Common myeloid progenitor, CD34-positive (primary cell): ENCODE measurements around the gene TEDDM1.

Experiments
- CTCF ChIA-PET: fragments of 350-600 bp; sonication (Branson Sonifier 250); formaldehyde crosslinking; loops from one replicate; lab custom pipeline; 2021; ENCODE audit warnings: antibody characterized with exemption; lab: Charles Lee
- POLR2A ChIA-PET: fragments of 350-600 bp; sonication (Branson Sonifier 250); formaldehyde crosslinking; loops from one replicate; lab custom pipeline; 2021; ENCODE audit warnings: antibody characterized with exemption; lab: Charles Lee
- DNase-seq, 3 donors: peaks; one replicate each; pipeline versions ENCODE4 v3.0.0 to v3.0.0-alpha.2; 2013
- H3K27ac ChIP-seq, 2 experiments: 1 replicate in 1 of 2; 2 replicates in 1 of 2; pipeline ENCODE4 v1.7.0; 2013; ENCODE audit warnings: inconsistent platforms in 2 of 2, low read length in 2 of 2, mild to moderate bottlenecking in 2 of 2, low read depth in 1 of 2, moderate library complexity in 1 of 2; ENCODE audit not compliant: severe bottlenecking in 2 of 2, insufficient read depth in 1 of 2, poor library complexity in 1 of 2
- H3K27me3 ChIP-seq, 5 experiments: replicated peaks in 2 of 5; 1 replicate in 3 of 5; 2 replicates in 2 of 5; pipeline versions ENCODE4 v1.6.1 to v1.7.0; 2013; ENCODE audit warnings: low read length in 4 of 5, mild to moderate bottlenecking in 2 of 5, moderate library complexity in 2 of 5, inconsistent platforms in 1 of 5; ENCODE audit not compliant: insufficient read depth in 5 of 5, control insufficient read depth in 4 of 5
- H3K36me3 ChIP-seq, 4 experiments: 1 replicate in 2 of 4; 2 replicates in 2 of 4; pipeline versions ENCODE4 v1.6.1 to v1.7.0; 2013; ENCODE audit warnings: low read length in 3 of 4, control low read depth in 1 of 4, mild to moderate bottlenecking in 1 of 4; ENCODE audit not compliant: control insufficient read depth in 4 of 4, insufficient read depth in 4 of 4
- H3K4me1 ChIP-seq, 4 experiments: 1 replicate in 3 of 4; 2 replicates in 1 of 4; pipeline versions ENCODE4 v1.6.1 to v1.7.1; 2013; ENCODE audit warnings: low read length in 3 of 4, mild to moderate bottlenecking in 3 of 4, control low read depth in 1 of 4, inconsistent platforms in 1 of 4, moderate library complexity in 1 of 4; ENCODE audit not compliant: control insufficient read depth in 4 of 4, insufficient read depth in 4 of 4; ENCODE audit errors: control extremely low read depth in 1 of 4
- H3K4me3 ChIP-seq, 7 experiments: 1 replicate in 4 of 7; 2 replicates in 3 of 7; pipeline versions ENCODE4 v1.5.1 to v1.7.0; 2013; ENCODE audit warnings: mild to moderate bottlenecking in 7 of 7, low read length in 6 of 7, moderate library complexity in 6 of 7, inconsistent platforms in 2 of 7, low read depth in 2 of 7, control low read depth in 1 of 7; ENCODE audit not compliant: insufficient read depth in 4 of 7, control insufficient read depth in 1 of 7; ENCODE audit errors: extremely low read depth in 1 of 7
- H3K9me3 ChIP-seq, 5 experiments: 1 replicate in 4 of 5; 2 replicates in 1 of 5; pipeline versions ENCODE4 v1.6.1 to v1.7.1; 2013; ENCODE audit warnings: low read length in 4 of 5, mild to moderate bottlenecking in 2 of 5, inconsistent platforms in 1 of 5, low read depth in 1 of 5, moderate library complexity in 1 of 5; ENCODE audit not compliant: control insufficient read depth in 4 of 5, insufficient read depth in 2 of 5; ENCODE audit errors: control extremely low read depth in 1 of 5
- WGBS: methylation state at CpG from one replicate; pipeline ENCODE4 v1.1.5; 2013; ENCODE audit not compliant: insufficient coverage; 5-methylcytosine and 5-hydroxymethylcytosine counted together

TEDDM1 gene

DNA sequence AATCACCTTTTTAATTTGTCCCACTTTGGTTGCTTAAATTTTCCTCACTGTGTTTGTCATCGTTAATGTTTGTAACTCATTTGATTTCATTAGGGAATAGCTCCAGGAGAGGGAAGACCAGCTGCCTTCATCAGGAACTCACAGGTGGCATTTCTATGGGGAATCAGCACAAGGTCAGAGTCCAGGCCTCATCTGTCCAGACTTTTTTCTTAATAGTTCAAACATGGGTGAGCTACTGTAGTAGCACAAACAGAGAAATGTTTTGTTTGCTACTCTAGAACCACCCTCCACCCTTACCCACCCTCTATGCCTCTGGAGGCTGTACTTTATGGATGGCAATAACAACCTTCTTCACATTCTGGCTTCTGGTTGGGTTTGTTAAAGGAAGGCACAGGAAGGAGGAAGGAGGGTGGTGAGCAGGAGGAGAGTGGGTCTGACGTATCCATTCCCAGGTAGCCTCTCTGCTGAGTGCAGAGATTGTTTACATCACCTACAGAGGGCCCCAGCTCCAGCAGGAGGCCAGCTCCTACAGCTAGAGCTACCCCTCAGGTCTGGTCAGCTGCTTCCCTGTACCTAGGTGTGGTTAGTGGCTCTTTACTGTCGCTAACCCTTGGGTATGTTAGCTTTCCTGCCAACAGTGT is 8.1 kb upstream of the TEDDM1 start:
- ChIA-PET CTCF (interaction anchor here (1.0 to 1.7 kb wide), 2 partner anchors 11 to 320 kb away, joined by 3 to 9 read pairs; no protein-coding TSS in a partner anchor), POLR2A (no interaction called here)
- Histone ChIP-seq H3K27me3 (peaks cover 3 to 9% (median 7%) of the 10 kb centered on the region in 5 experiments), H3K4me1 (no peaks in the 10 kb centered on the region), H3K9me3 (peaks cover 0 to 9% (median 5%) of the 10 kb centered on the region in 5 experiments), H3K4me3 (no peak overlapping the region), H3K36me3 (no peaks in the 10 kb centered on the region), H3K27ac (no peak overlapping the region)
- 71% methylated on average over 1 of the region's 3 CpGs for WGBS
- DNase-seq: no peak

DNA sequence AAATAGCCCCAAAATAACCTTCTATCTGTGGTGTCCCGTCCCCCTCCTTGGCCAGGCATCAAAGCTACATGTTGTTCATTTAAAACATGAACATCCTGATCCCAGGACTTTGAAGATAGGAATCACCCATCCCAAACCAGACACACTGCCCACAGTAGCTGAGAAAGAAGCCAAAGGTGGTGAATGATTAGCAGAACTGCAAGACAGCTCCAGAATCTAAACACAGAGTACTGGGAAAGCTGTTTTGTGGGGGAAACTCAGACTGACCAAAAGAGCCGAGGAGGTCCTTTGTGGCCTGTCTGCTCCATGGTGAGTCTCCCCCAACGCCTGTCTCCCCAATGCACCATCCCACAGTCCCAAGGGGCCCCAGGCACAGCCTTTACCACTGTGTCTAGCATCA is 7.3 kb upstream of the TEDDM1 start:
- ChIA-PET CTCF (interaction anchor here (1.0 to 1.7 kb wide), 3 partner anchors 10 to 323 kb away, joined by 3 to 9 read pairs (median 4); no protein-coding TSS in a partner anchor), POLR2A (no interaction called here)
- peaks cover 0 to 9% (median 5%) of the 10 kb centered on the region in 5 experiments for H3K9me3 ChIP-seq
- DNase-seq: no peak
- H3K4me3 ChIP-seq: no peak overlapping the region
- H3K27me3 ChIP-seq: peaks cover 3 to 9% (median 4%) of the 10 kb centered on the region in 5 experiments
- H3K4me1 ChIP-seq: no peaks in the 10 kb centered on the region
- H3K36me3 ChIP-seq: no peaks in the 10 kb centered on the region
- 88% methylated on average over 2 of the region's 3 CpGs for WGBS
- H3K27ac ChIP-seq: no peak overlapping the region

DNA sequence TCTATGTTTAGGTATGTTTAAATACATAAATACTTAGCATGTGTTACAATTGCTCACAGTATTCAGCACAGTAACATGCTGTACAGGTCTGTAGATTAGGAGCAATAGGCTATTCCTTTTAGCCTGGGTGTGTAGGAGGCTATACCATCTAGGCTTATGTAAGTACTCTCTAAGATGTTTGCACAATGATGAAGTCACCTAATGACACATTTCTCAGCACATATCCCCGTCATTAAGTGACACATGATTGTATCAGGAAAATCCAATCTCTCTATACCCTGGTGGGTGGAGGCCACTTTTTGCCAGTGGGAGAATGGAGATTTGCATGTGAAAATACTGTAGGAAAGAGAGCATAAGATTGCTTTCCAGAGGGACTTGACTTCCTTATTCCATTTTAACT is 5.5 kb upstream of the TEDDM1 start:
- no CpG with 5 or more reads among the region's 1 CpG for WGBS
- Histone ChIP-seq H3K27me3 (peaks cover 3 to 9% (median 4%) of the 10 kb centered on the region in 5 experiments), H3K4me3 (no peak overlapping the region), H3K4me1 (no peaks in the 10 kb centered on the region), H3K36me3 (no peaks in the 10 kb centered on the region), H3K27ac (no peak overlapping the region), H3K9me3 (peaks cover 0 to 9% (median 5%) of the 10 kb centered on the region in 5 experiments)
- CTCF ChIA-PET: no interaction called here
- no peak for DNase-seq
- POLR2A ChIA-PET: no interaction called here

DNA sequence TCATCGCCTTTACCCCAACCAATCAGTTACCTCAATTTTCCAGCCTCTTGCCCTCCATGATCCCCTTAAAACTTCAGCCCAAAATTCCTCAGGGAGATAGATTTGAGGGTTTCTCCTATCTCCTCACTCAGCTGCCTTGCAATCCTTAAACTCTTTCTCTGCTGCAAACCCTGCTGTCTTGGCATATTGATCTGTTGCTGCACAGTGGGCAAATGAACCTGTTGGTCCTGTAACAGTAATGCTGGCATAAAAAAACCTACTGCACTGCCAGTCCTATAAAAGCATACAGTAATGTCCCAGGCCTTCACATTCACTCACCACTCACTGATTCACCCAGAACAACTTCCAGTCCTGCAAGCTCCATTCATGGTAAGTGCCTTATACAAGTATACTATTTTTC is 5.1 kb upstream of the TEDDM1 start:
- POLR2A ChIA-PET: no interaction called here

DNA sequence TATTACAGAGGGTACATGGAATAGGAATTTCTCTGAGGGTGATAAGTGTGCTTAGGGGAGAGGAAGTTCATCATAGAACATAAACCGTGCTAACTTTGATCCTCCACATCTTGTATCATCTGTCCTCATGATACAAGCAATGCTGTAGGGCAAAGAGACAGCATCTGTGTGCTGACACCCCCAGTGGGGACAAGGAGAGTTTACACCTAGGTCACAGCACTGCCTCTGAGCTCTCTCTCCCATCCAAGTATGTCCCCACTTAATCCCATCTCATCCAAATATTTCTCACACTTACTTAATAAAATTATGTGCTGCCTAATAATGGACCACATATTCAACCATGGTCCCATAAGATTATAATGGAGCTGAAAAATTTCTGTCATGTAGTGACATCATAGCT is 4.3 kb upstream of the TEDDM1 start:
- no peaks in the 10 kb centered on the region for H3K4me1 ChIP-seq
- POLR2A ChIA-PET: no interaction called here
- DNase-seq: no peak
- peaks cover 0 to 9% (median 5%) of the 10 kb centered on the region in 5 experiments for H3K9me3 ChIP-seq
- no peak overlapping the region for H3K27ac ChIP-seq
- peaks cover 3 to 9% (median 4%) of the 10 kb centered on the region in 5 experiments for H3K27me3 ChIP-seq
- CTCF ChIA-PET: interaction anchor here (1.2 to 1.9 kb wide), 3 partner anchors 8 to 320 kb away, joined by 3 to 6 read pairs (median 3); no protein-coding TSS in a partner anchor
- no peaks in the 10 kb centered on the region for H3K36me3 ChIP-seq
- H3K4me3 ChIP-seq: no peak overlapping the region
- 100% methylated on average over 1 of the region's 1 CpG for WGBS

More for the DNA sequence above, 5.1 kb upstream of the TEDDM1 start:
- H3K4me1 ChIP-seq: no peaks in the 10 kb centered on the region
- WGBS: 100% methylated on average over 1 of the region's 1 CpG
- H3K9me3 ChIP-seq: peaks cover 0 to 9% (median 5%) of the 10 kb centered on the region in 5 experiments
- H3K27ac ChIP-seq: no peak overlapping the region
- H3K27me3 ChIP-seq: peaks cover 3 to 9% (median 4%) of the 10 kb centered on the region in 5 experiments
- no peaks in the 10 kb centered on the region for H3K36me3 ChIP-seq
- H3K4me3 ChIP-seq: no peak overlapping the region
- CTCF ChIA-PET: interaction anchor here (1.2 to 1.9 kb wide), 3 partner anchors 9 to 320 kb away, joined by 3 to 6 read pairs (median 3); no protein-coding TSS in a partner anchor
- DNase-seq: no peak

DNA sequence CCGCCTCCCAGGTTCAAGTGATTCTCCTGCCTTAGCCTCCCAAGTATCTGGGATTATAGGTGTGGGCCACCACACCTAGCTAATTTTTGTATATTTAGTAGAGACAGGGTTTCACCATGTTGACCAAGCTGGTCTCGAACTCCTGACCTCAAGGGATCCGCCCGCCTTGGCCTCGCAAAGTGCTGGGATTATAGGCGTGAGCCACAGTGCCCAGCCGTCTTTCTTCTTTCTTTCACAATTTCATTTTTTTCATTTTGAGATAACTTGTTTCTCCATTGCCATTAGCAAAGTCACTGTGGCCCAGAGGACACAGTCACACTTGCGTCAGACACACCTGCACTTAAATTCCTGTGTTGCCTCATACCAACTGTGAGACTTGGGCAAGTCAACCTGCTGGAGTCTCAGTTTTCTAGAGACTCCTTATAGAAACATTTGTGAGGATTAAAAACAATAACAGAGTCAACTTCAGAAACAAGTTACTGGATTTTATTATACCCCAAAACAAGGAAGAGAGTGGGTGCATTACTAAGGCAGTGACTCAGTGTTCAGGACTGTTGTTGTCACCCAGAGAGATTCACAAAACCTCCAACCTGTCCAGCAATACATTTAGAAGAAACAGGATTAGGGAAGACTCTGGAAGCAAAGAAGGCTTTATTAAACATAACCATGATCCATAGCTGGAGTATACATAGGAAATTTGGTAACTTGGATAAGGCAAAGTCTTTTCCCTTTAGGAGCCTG is 2.6 kb downstream of the TEDDM1 start:
- no peak for DNase-seq

More for the DNA sequence above, 2.6 kb downstream of the TEDDM1 start:
- POLR2A ChIA-PET: interaction anchor here (1.5 kb wide), 1 partner anchor 313 kb away, joined by 3 read pairs; no protein-coding TSS in a partner anchor
- no peak overlapping the region for H3K27ac ChIP-seq
- no peaks in the 10 kb centered on the region for H3K36me3 ChIP-seq
- H3K4me1 ChIP-seq: peaks cover 9 to 40% (median 18%) of the 10 kb centered on the region in 4 experiments
- no peaks in the 10 kb centered on the region for H3K27me3 ChIP-seq
- no peaks in the 10 kb centered on the region for H3K9me3 ChIP-seq
- 99% methylated on average over 7 of the region's 8 CpGs for WGBS
- CTCF ChIA-PET: interaction anchor here (0.9 to 12.4 kb wide), 15 partner anchors 10 to 317 kb away, joined by 3 to 236 read pairs (median 6); no protein-coding TSS in a partner anchor
- H3K4me3 ChIP-seq: no peak overlapping the region
